SU-DHL-6 (cell line): ENCODE results near the gene CPAMD8.

Experiments
- H2AFZ ChIP-seq: fragments of 200-600 bp; sonication (generic); 2 replicates; pipeline ENCODE4 v1.6.1; 2014; ENCODE audit warnings: low read depth, mild to moderate bottlenecking, moderate library complexity, mixed read lengths, antibody characterized with exemption, low read length; ENCODE audit not compliant: severe bottlenecking
- H3F3A ChIP-seq: fragments of 200-600 bp; shearing (Covaris generic); 2 replicates; pipeline ENCODE4 v1.6.0; 2016; ENCODE audit warnings: antibody characterized with exemption, mild to moderate bottlenecking; ENCODE audit not compliant: insufficient read depth
- H3K27ac ChIP-seq: fragments of 200-600 bp; sonication (generic); 2 replicates; pipeline ENCODE4 v1.5.1; 2016; ENCODE audit warnings: low read depth, mild to moderate bottlenecking, low read length, moderate library complexity, mixed read lengths
- H3K27me3 ChIP-seq: fragments of 200-600 bp; sonication (generic), shearing (Covaris generic); 2 replicates; pipeline ENCODE4 v1.6.0; 2014; ENCODE audit warnings: mild to moderate bottlenecking, low read length
- H3K36me3 ChIP-seq: fragments of 200-600 bp; sonication (generic); 2 replicates; pipeline ENCODE4 v1.6.1; 2014; ENCODE audit warnings: mild to moderate bottlenecking, low read length, mixed read lengths
- H3K4me2 ChIP-seq: fragments of 300-600, 200-600 bp; shearing (Covaris generic), sonication (generic); 2 replicates; pipeline ENCODE4 v1.6.0; 2014; ENCODE audit warnings: low read length, low read depth, mild to moderate bottlenecking; ENCODE audit not compliant: poor library complexity, severe bottlenecking
- H3K4me3 ChIP-seq: fragments of 200-600 bp; sonication (generic); 2 replicates; pipeline ENCODE4 v1.5.1; 2014; ENCODE audit warnings: antibody characterized with exemption, low read length, mild to moderate bottlenecking, mixed read lengths; ENCODE audit not compliant: insufficient read depth, poor library complexity, severe bottlenecking
- H3K79me2 ChIP-seq: fragments of 200-600 bp; sonication (generic); 2 replicates; pipeline ENCODE4 v1.6.1; 2014; ENCODE audit warnings: mild to moderate bottlenecking, low read length, moderate library complexity; ENCODE audit not compliant: insufficient read depth
- H3K9ac ChIP-seq: fragments of 200-600 bp; sonication (generic); 2 replicates; pipeline ENCODE4 v1.7.0; 2014; ENCODE audit warnings: mild to moderate bottlenecking, low read length
- H3K9me2 ChIP-seq: fragments of 200-600 bp; sonication (generic); replicated peaks from 2 replicates; pipeline ENCODE4 v1.6.1; 2014; ENCODE audit warnings: low read length; ENCODE audit not compliant: insufficient read depth
- H3K9me3 ChIP-seq: fragments of 200-600 bp; sonication (generic); 2 replicates; pipeline ENCODE4 v1.6.1; 2014; ENCODE audit warnings: low read length, mixed read lengths; ENCODE audit not compliant: insufficient read depth
- H4K20me1 ChIP-seq: fragments of 200-600 bp; sonication (generic); 2 replicates; pipeline ENCODE4 v1.6.1; 2014; ENCODE audit warnings: low read depth, mild to moderate bottlenecking, antibody characterized with exemption, low read length, moderate library complexity, mixed read lengths
- EZH2phosphoT487 ChIP-seq: fragments of 200-600 bp; sonication (generic), shearing (Covaris generic); conservative IDR thresholded peaks from 2 replicates; pipeline ENCODE4 v1.6.1; 2018; ENCODE audit warnings: mild to moderate bottlenecking, antibody characterized with exemption, low read length, moderate library complexity, mixed read lengths
- TF ChIP-seq, protein P1 (sequence below): fragments of 200-600 bp; sonication (generic); IDR thresholded peaks from one replicate; pipeline ENCODE4 v1.5.1; 2017; ENCODE audit warnings: antibody characterized with exemption, mild to moderate bottlenecking, low read length, moderate library complexity; ENCODE audit not compliant: insufficient read depth, poor library complexity, severe bottlenecking

CPAMD8 gene

DNA sequence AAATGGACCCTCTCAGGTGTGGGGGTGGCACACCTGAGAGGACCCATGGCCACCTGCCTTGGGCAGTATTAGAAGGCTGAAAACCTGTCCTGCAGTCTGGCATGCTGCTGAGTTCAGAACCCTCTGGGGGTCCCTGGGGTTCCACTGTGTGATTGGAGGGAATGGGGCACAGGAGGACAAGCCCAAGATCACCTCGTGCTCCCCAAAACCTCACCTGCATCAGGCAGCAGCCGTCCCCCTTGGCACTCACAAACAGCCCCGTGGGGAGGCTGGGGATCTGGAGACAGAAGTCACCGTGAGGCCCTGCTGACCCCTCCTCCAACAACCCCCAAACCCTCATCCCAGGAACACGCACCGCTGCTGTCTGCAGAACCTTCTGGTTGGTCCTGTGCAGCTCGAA, 123.3 kb downstream of the CPAMD8 start:
- H3K27ac ChIP-seq = no peak overlapping the region
- no peaks in the 10 kb centered on the region for H3K27me3 ChIP-seq

GRCh38 chr19:16902545-16902944, 124.1 kb downstream of the CPAMD8 start:
- TF ChIP-seq, protein P1, sequence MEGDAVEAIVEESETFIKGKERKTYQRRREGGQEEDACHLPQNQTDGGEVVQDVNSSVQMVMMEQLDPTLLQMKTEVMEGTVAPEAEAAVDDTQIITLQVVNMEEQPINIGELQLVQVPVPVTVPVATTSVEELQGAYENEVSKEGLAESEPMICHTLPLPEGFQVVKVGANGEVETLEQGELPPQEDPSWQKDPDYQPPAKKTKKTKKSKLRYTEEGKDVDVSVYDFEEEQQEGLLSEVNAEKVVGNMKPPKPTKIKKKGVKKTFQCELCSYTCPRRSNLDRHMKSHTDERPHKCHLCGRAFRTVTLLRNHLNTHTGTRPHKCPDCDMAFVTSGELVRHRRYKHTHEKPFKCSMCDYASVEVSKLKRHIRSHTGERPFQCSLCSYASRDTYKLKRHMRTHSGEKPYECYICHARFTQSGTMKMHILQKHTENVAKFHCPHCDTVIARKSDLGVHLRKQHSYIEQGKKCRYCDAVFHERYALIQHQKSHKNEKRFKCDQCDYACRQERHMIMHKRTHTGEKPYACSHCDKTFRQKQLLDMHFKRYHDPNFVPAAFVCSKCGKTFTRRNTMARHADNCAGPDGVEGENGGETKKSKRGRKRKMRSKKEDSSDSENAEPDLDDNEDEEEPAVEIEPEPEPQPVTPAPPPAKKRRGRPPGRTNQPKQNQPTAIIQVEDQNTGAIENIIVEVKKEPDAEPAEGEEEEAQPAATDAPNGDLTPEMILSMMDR = no peak
- TF ChIP-seq EZH2phosphoT487 = no peak
- H3K36me3 ChIP-seq = no peaks in the 10 kb centered on the region

More for the DNA sequence above, 123.3 kb downstream of the CPAMD8 start:
- TF ChIP-seq EZH2phosphoT487 = no peak
- TF ChIP-seq, protein P1 = no peak
- no peak overlapping the region for H2AFZ ChIP-seq
- H3K4me3 ChIP-seq = no peak overlapping the region
- no peaks in the 10 kb centered on the region for H3K36me3 ChIP-seq
- H3K9ac ChIP-seq = no peak overlapping the region
- H3F3A ChIP-seq = no peaks in the 10 kb centered on the region
- no peaks in the 10 kb centered on the region for H4K20me1 ChIP-seq
- H3K4me2 ChIP-seq = no peak overlapping the region
- no peaks in the 10 kb centered on the region for H3K9me3 ChIP-seq
- H3K79me2 ChIP-seq = no peaks in the 10 kb centered on the region
- H3K9me2 ChIP-seq = no peaks in the 10 kb centered on the region

DNA sequence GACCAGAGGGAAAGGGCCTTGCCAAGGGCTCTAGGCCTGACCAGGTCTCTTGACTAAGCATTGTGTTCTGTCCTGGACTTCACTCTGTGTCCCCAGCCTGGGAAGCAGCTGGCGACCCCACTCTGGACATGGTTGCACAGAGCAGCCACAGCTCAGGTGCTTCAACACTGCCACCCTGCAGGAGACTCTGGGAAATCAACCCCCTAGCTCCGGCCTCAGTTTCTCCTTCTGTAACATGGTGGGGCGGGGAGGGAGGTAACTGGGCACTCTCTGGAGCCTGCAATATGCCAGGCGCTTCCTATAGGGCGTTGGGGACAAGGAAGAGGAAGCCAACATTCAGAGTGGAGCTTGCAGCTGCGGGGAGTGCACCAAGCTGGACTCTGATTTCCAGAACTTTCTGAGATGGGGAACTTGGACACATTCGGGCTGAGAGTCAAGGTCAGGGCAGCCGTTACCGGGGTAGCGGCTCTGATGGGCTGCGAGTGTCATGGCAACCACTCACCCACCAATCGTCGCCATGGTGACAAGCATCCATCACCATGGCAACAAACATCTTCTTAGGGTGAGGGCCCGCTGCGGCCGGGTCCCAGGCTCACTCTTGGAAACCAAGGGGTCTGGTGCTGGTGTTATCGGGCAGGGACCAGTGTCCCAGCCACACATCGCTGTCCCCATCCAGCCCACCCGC, 125.0 kb downstream of the CPAMD8 start:
- H3K36me3 ChIP-seq = no peaks in the 10 kb centered on the region
- no peak overlapping the region for H3K4me3 ChIP-seq
- no peaks in the 10 kb centered on the region for H3K79me2 ChIP-seq
- H3K27me3 ChIP-seq = no peaks in the 10 kb centered on the region
- H3K27ac ChIP-seq = no peak overlapping the region
- no peaks in the 10 kb centered on the region for H4K20me1 ChIP-seq
- no peaks in the 10 kb centered on the region for H3K9me2 ChIP-seq
- H3K4me2 ChIP-seq = no peak overlapping the region
- no peak for TF ChIP-seq EZH2phosphoT487
- TF ChIP-seq, protein P1 = no peak
- no peaks in the 10 kb centered on the region for H3K9me3 ChIP-seq
- H3K9ac ChIP-seq = no peak overlapping the region
- H2AFZ ChIP-seq = no peak overlapping the region
- no peaks in the 10 kb centered on the region for H3F3A ChIP-seq

More at GRCh38 chr19:16902545-16902944, 124.1 kb downstream of the CPAMD8 start:
- no peaks in the 10 kb centered on the region for H3K79me2 ChIP-seq
- no peaks in the 10 kb centered on the region for H3F3A ChIP-seq
- H4K20me1 ChIP-seq = no peaks in the 10 kb centered on the region
- no peak overlapping the region for H3K4me3 ChIP-seq
- no peaks in the 10 kb centered on the region for H3K9me3 ChIP-seq
- no peak overlapping the region for H3K9ac ChIP-seq
- no peaks in the 10 kb centered on the region for H3K27me3 ChIP-seq
- no peak overlapping the region for H2AFZ ChIP-seq
- H3K4me2 ChIP-seq = no peak overlapping the region
- no peak overlapping the region for H3K27ac ChIP-seq
- no peaks in the 10 kb centered on the region for H3K9me2 ChIP-seq
